LNCaP clone FGC (cell line): ENCODE data around the gene MRAS.
"Not testable (repeated sequence)": the region's sequence is repeated elsewhere in the genome, so short reads cannot be mapped to it uniquely, and the experiment has no call there.

Experiments
- DNase-seq: peaks from one replicate; pipeline ENCODE4 v3.0.0-alpha.2; 2011; ENCODE audit warnings: low read depth
- H3K4me3 ChIP-seq: 2 replicates; pipeline ENCODE4 v1.5.1; 2011; ENCODE audit warnings: mild to moderate bottlenecking, low read depth, low read length, control low read depth
- TF ChIP-seq, protein P1 (sequence below): IDR thresholded peaks from 2 replicates; pipeline ENCODE4 v1.5.1; 2012; ENCODE audit warnings: mild to moderate bottlenecking; ENCODE audit not compliant: control insufficient read depth, insufficient read depth; ENCODE audit errors: extremely low read depth

Gene MRAS

GRCh38 chr3:138448631-138449030 lies 100.3 kb downstream of the MRAS start:
- no peak overlapping the region for H3K4me3 ChIP-seq
- DNase-seq: no peak
- TF ChIP-seq, protein P1, sequence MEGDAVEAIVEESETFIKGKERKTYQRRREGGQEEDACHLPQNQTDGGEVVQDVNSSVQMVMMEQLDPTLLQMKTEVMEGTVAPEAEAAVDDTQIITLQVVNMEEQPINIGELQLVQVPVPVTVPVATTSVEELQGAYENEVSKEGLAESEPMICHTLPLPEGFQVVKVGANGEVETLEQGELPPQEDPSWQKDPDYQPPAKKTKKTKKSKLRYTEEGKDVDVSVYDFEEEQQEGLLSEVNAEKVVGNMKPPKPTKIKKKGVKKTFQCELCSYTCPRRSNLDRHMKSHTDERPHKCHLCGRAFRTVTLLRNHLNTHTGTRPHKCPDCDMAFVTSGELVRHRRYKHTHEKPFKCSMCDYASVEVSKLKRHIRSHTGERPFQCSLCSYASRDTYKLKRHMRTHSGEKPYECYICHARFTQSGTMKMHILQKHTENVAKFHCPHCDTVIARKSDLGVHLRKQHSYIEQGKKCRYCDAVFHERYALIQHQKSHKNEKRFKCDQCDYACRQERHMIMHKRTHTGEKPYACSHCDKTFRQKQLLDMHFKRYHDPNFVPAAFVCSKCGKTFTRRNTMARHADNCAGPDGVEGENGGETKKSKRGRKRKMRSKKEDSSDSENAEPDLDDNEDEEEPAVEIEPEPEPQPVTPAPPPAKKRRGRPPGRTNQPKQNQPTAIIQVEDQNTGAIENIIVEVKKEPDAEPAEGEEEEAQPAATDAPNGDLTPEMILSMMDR: no peak

GRCh38 chr3:138449490-138449889 lies 101.1 kb downstream of the MRAS start:
- TF ChIP-seq, protein P1: no peak
- DNase-seq: no peak
- H3K4me3 ChIP-seq: no peak overlapping the region

DNA sequence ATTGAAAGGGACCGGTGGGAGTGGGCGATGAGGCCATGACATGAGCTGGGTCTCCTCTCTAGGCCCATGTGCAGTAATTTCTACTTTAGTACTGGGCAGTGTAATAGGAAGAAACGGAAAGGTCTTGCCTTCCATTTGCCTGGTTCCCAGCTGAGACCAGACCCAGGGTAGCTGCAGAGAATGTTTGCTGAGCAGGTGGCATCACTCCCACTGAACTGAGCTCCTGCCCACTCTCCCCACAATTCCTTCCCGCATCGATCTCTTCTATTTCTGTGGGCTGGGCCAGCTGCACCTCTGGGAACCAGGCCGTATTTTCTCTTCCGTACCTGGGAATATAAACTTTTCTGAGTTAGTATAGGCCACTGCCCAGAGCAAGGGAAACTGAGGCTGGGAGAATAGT lies 101.8 kb downstream of the MRAS start:
- TF ChIP-seq, protein P1: no peak
- no peak for DNase-seq
- H3K4me3 ChIP-seq: no peak overlapping the region

- TF ChIP-seq, protein P1: no peak
- no peak overlapping the region for H3K4me3 ChIP-seq
- no peak for DNase-seq
Observed at GRCh38 chr3:138450704-138451424, 102.5 kb downstream of the MRAS start.

- DNase-seq: no peak
- H3K4me3 ChIP-seq: no peak overlapping the region
- TF ChIP-seq, protein P1: no peak
Observed at GRCh38 chr3:138451595-138452162, 103.3 kb downstream of the MRAS start.

DNA sequence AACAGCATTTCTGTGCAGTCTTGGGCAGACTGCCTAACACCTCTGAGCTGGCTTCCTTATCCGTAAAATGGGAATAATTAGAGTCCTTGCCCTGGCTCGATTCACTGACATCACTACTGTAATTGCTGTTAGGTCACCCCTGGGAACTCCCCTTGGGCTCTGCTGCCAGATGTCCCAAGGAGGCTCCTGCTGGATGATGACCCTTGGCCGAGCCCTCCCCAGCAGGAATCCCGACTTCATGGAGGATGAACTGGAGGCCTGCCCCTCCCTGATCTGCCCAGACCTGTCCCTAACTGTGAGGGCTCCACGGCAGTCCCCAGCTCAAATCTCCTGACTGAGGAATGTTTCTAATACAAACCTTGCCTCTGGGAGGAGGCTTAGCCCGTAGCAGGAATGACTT lies 104.1 kb downstream of the MRAS start:
- no peak overlapping the region for H3K4me3 ChIP-seq
- DNase-seq: no peak
- TF ChIP-seq, protein P1: no peak

DNA sequence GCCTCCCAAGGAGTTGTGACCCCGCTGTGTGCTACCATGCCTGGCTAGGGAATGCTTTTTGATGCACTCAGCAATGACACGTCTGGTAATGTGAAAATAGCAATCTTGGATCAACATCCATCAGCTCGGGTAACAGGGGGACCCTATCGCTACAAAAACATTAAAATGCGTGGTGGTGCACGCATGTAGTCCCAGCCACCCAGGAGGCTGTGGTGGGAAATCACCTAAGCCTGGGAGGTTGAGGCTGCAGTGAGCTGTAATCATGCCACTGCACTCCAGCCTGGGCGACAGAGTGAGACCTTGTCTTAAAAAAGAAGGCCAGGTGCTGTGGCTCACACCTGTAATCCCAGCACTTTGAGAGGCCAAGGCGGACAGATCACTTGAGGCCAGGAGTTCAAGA lies 105.6 kb downstream of the MRAS start:
- not testable (repeated sequence) for DNase-seq, H3K4me3 ChIP-seq
